Duodenal mucosa (tissue), 2 donors: ENCODE data around the gene CHRNA7.
"Not testable (repeated sequence)": the region's sequence is repeated elsewhere in the genome, so short reads cannot be mapped to it uniquely, and the experiment has no call there.

ENCODE experiments used
- H3K27ac ChIP-seq: one replicate; pipeline ENCODE4 v1.7.0; 2013; ENCODE audit warnings: low read depth, low read length
- H3K27me3 ChIP-seq, 2 donors: one replicate each; pipeline ENCODE4 v1.7.0; 2013; ENCODE audit warnings: low read length in 2 of 2, control low read depth in 1 of 2; ENCODE audit not compliant: insufficient read depth in 2 of 2, control insufficient read depth in 1 of 2
- H3K36me3 ChIP-seq, 2 donors: one replicate each; pipeline ENCODE4 v1.7.0; 2013; ENCODE audit warnings: low read length in 2 of 2, control low read depth in 1 of 2; ENCODE audit not compliant: insufficient read depth in 2 of 2, control insufficient read depth in 1 of 2
- H3K4me1 ChIP-seq, 2 donors: one replicate each; pipeline ENCODE4 v1.7.0; 2013; ENCODE audit warnings: low read length in 2 of 2, control low read depth in 1 of 2; ENCODE audit not compliant: insufficient read depth in 2 of 2, control insufficient read depth in 1 of 2
- H3K4me3 ChIP-seq, 2 donors: one replicate each; pipeline ENCODE4 v1.7.0; 2013; ENCODE audit warnings: low read length in 2 of 2, low read depth in 1 of 2
- H3K9ac ChIP-seq, 2 donors: one replicate each; pipeline ENCODE4 v1.7.0; 2013; ENCODE audit warnings: low read length in 2 of 2, low read depth in 1 of 2
- H3K9me3 ChIP-seq, 2 donors: one replicate each; pipeline ENCODE4 v1.7.0; 2013; ENCODE audit warnings: low read length in 2 of 2, control low read depth in 1 of 2; ENCODE audit not compliant: control insufficient read depth in 1 of 2

The CHRNA7 gene

DNA sequence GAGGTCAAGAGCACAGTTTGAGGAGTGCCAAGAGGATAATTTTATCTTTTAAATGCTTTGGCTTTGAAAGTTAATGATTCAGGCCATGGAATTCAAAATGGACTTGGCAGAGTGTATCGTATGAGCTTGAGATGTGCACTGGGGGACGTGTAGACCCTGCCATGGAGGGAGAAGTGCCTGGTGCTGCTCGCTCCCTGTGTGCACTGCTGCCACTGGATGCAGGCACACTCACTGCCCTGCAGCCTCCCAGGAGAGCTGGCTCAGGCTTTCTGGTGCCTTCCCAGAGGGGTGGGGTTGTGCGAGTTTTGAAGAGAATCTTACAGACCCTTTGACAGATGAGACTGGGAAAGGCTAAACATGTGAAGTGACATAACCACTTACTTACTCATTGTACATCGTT is 135.5 kb downstream of the CHRNA7 start:
- H3K27me3 ChIP-seq, H3K9me3 ChIP-seq, H3K4me1 ChIP-seq, H3K36me3 ChIP-seq, H3K4me3 ChIP-seq, H3K27ac ChIP-seq, H3K9ac ChIP-seq: not testable (repeated sequence)

DNA sequence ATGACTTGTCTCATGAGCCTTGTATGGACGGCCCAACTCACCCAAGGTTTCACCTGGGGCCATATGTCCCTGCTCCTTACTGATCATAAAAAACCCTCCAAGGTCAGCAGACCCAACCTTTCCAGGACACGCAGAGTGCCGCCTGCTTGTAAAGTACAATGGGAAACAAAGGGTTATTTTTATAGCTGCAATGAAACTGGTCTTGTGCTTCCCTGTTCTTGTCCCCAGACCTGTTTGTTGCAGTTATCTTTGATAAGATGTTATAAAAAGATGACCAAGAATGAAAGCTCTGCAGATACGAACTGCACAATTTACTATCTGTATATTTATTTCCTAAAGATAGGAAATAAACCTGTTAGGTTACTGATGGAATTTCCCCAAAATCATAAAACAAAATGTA is 136.0 kb downstream of the CHRNA7 start:
- not testable (repeated sequence) for H3K4me1 ChIP-seq, H3K36me3 ChIP-seq, H3K27me3 ChIP-seq, H3K27ac ChIP-seq, H3K9ac ChIP-seq, H3K9me3 ChIP-seq, H3K4me3 ChIP-seq

DNA sequence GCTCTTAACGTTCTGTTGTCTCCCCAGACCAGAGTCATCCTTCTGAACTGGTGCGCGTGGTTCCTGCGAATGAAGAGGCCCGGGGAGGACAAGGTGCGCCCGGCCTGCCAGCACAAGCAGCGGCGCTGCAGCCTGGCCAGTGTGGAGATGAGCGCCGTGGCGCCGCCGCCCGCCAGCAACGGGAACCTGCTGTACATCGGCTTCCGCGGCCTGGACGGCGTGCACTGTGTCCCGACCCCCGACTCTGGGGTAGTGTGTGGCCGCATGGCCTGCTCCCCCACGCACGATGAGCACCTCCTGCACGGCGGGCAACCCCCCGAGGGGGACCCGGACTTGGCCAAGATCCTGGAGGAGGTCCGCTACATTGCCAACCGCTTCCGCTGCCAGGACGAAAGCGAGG is 137.6 kb downstream of the CHRNA7 start:
- not testable (repeated sequence) for H3K9me3 ChIP-seq, H3K27me3 ChIP-seq, H3K36me3 ChIP-seq, H3K27ac ChIP-seq, H3K9ac ChIP-seq, H3K4me1 ChIP-seq, H3K4me3 ChIP-seq

DNA sequence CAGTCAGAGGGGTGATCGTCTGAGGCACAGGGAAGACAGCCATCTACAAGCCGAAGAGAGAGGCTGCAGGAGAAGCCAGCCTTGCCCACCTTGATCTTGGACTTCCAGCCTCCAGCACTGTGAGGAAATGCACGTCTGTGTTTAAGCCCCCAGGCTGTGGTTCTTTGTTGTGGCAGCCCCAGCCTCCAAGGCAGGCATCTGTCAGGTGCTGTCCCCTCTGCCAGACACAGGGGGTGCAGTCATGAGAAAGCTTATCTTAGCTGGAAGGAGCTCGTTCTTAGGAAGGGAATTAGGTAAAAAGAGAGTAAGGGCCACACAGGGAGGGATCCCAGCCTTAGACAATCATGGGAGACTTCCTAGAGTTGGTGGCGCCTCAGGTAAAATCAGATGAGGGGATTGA is 150.3 kb downstream of the CHRNA7 start:
- H3K36me3 ChIP-seq, H3K9ac ChIP-seq, H3K4me3 ChIP-seq, H3K27ac ChIP-seq, H3K4me1 ChIP-seq, H3K9me3 ChIP-seq, H3K27me3 ChIP-seq: not testable (repeated sequence)

DNA sequence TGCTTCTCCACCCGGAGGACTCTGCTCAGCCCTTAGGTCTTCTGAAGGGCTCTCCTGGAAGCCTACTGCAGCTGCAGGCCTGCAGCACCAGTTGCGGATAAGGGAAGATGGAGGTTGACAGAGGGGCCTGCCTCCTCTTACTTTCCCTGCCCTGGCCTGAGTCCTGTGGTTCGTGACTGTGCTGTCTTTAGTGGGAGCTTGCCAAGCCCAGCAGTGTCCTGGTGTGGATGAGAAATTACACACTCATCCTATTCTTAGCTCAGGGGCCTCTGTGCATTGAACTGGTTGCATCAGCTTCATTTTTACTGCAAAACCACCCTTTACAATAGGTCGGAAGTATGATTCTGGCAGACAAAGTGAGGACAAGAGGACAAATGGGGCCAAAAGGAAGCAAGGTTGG is 163.5 kb downstream of the CHRNA7 start:
- not testable (repeated sequence) for H3K36me3 ChIP-seq, H3K4me3 ChIP-seq, H3K27ac ChIP-seq, H3K9me3 ChIP-seq, H3K4me1 ChIP-seq, H3K9ac ChIP-seq, H3K27me3 ChIP-seq

DNA sequence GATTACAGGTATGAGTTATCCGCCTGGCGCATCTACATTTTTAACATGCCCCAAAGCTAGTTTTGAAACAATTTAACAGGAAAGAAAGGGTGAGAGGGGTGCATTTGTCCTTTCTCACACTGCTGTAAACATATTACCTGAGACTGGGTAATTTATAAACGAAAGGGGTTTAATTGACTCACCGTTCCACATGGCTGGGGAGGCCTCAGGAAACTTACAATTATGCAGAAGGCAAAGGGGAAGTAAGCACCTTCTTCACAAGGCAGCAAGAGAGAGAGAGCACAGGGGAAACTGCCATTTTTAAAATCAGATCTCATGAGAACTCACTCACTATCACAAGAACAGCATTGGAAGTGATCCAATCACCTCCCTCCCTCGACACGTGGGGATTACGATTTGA is 165.9 kb downstream of the CHRNA7 start:
- not testable (repeated sequence) for H3K9me3 ChIP-seq, H3K9ac ChIP-seq, H3K4me3 ChIP-seq, H3K27ac ChIP-seq, H3K36me3 ChIP-seq, H3K27me3 ChIP-seq, H3K4me1 ChIP-seq

DNA sequence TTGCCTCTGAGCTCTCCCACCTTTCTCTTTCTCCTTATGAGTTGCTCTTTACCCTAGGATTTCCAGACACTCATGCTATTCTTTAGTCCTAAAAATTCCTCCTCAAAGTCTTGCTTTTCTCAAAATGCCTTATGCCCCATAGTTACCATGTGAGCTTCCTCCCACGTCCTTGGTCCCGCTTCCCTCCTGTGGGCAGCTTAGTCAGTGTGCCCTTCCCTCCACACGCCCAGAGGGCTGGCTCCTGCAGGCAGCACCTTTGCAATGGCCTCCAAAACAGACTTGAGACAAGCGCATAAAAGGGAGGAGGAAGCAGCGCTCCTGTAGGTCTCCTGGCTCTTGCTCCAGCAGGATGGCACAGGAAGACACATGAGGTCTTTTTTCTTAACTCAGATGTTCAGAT is 168.6 kb downstream of the CHRNA7 start:
- H3K27ac ChIP-seq, H3K4me3 ChIP-seq, H3K36me3 ChIP-seq, H3K9me3 ChIP-seq, H3K9ac ChIP-seq, H3K4me1 ChIP-seq, H3K27me3 ChIP-seq: not testable (repeated sequence)

DNA sequence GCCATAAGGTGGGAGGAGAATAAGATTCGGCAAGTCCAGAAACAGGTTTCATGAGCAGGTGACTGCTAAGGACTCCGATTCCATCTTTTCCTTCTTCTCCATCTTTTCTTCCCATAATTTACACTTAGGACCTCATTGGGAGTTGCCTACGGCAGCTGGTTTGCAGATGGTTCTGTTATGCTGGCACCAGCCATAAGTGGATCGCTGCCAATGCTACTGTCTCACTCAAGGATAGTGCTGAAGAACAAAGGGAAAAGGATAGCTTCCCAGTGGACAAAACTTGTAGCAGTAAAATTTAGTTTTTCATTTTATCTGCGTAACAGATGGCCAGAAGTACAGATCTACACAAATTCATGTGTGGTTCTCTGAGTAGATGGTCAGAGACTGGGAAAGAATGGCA is 178.8 kb downstream of the CHRNA7 start:
- not testable (repeated sequence) for H3K9me3 ChIP-seq, H3K36me3 ChIP-seq, H3K4me1 ChIP-seq, H3K27ac ChIP-seq, H3K27me3 ChIP-seq, H3K9ac ChIP-seq, H3K4me3 ChIP-seq

DNA sequence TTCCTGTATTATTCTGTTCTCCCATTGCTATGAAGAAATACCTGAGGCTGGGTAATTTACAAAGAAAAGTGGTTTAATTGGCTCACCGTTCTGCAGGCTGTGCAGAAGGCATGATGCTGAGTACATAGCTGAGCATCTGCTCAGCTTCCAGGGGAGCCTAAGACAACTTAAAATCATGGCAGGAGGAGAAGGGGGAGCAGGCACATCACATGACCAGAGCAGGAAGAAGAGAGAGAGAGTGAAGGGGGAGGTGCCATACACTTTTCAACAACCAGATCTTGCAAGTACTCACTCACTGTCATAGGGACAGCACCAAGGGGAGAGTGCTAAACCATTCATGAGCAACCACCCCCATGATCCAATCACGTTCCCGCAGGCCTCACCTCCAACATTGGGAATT is 188.4 kb downstream of the CHRNA7 start:
- Histone ChIP-seq H3K27me3 (no peaks in the 10 kb centered on the region), H3K4me3 (no peak overlapping the region), H3K9ac (no peak overlapping the region), H3K36me3 (no peaks in the 10 kb centered on the region), H3K27ac (no peak overlapping the region), H3K4me1 (no peaks in the 10 kb centered on the region), H3K9me3 (peaks cover 0 to 10% of the 10 kb centered on the region in 2 donors)
